Progenitor cell of endocrine pancreas (in vitro differentiated cells): ENCODE results near the gene PTPRM. TPM values are rescaled to one million over a fixed set of nuclear protein-coding genes. Genes with fewer than 3 reads are reported as not detected.
A peak's percentile ranks its signal among the peaks of the same experiment; 100 is the strongest.

Source experiments
- DNase-seq: peaks from one replicate; pipeline ENCODE4 v3.0.0; 2021; ENCODE audit warnings: low spot score; ENCODE audit not compliant: unreplicated experiment
- H3K27ac Mint-ChIP-seq: 2 replicates; pipeline ENCODE4 v1.8.0; 2021; ENCODE audit warnings: mild to moderate bottlenecking, moderate library complexity, mixed read lengths
- H3K27me3 Mint-ChIP-seq: 2 replicates; pipeline ENCODE4 v1.8.0; 2021; ENCODE audit warnings: mixed read lengths
- H3K36me3 Mint-ChIP-seq: 2 replicates; pipeline ENCODE4 v1.8.0; 2022; ENCODE audit warnings: mixed read lengths; ENCODE audit not compliant: insufficient read depth
- H3K4me1 Mint-ChIP-seq: 2 replicates; pipeline ENCODE4 v1.8.0; 2021; ENCODE audit warnings: low read depth, mixed read lengths
- H3K4me3 Mint-ChIP-seq: 2 replicates; pipeline ENCODE4 v1.8.0; 2021; ENCODE audit warnings: low read depth, mild to moderate bottlenecking, moderate library complexity, mixed read lengths
- H3K9me3 Mint-ChIP-seq: 2 replicates; pipeline ENCODE4 v1.8.0; 2021; ENCODE audit warnings: low read depth, mixed read lengths
- total RNA-seq: library from RNA; stranded (reverse); gene quantifications from 2 replicates; pipeline ENCODE4 v1.2.1, GENCODE V29; 2021
- TF ChIP-seq, protein P1 (sequence below): fragments of 200-600 bp; sonication (generic); IDR thresholded peaks from one replicate; pipeline ENCODE4 v1.5.0; 2021; ENCODE audit warnings: antibody characterized with exemption, mild to moderate bottlenecking; ENCODE audit not compliant: unreplicated experiment

Gene PTPRM
- total RNA-seq, 1 donor from 2014 or later = 23.2 TPM

DNA sequence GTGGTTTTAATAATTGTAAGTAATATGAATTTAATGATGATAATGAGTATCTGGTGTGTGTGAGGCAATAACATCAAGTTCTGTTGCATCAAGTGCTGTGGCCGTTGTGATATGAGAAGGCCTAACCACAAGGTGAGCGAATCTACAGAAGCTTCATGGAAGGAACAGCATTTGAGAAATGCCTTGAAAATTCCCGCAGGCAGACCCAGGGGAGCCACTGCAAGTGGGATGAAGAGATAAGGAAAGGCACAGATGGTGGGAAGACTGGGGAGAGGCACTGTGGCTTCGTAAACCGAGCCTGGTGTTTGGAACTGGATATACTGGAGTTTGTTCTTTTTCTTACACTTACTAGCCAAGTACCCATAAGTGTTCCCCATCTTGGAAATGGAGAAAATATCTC, 357.5 kb downstream of the PTPRM start:
- Mint-ChIP-seq H3K27me3 (no peaks in the 10 kb centered on the region), H3K36me3 (no peaks in the 10 kb centered on the region), H3K4me3 (no peak overlapping the region), H3K9me3 (peaks cover 11% of the 10 kb centered on the region), H3K27ac (no peak overlapping the region), H3K4me1 (peaks cover 21% of the 10 kb centered on the region)
- DNase-seq = no peak
- TF ChIP-seq, protein P1, sequence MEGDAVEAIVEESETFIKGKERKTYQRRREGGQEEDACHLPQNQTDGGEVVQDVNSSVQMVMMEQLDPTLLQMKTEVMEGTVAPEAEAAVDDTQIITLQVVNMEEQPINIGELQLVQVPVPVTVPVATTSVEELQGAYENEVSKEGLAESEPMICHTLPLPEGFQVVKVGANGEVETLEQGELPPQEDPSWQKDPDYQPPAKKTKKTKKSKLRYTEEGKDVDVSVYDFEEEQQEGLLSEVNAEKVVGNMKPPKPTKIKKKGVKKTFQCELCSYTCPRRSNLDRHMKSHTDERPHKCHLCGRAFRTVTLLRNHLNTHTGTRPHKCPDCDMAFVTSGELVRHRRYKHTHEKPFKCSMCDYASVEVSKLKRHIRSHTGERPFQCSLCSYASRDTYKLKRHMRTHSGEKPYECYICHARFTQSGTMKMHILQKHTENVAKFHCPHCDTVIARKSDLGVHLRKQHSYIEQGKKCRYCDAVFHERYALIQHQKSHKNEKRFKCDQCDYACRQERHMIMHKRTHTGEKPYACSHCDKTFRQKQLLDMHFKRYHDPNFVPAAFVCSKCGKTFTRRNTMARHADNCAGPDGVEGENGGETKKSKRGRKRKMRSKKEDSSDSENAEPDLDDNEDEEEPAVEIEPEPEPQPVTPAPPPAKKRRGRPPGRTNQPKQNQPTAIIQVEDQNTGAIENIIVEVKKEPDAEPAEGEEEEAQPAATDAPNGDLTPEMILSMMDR = no peak

DNA sequence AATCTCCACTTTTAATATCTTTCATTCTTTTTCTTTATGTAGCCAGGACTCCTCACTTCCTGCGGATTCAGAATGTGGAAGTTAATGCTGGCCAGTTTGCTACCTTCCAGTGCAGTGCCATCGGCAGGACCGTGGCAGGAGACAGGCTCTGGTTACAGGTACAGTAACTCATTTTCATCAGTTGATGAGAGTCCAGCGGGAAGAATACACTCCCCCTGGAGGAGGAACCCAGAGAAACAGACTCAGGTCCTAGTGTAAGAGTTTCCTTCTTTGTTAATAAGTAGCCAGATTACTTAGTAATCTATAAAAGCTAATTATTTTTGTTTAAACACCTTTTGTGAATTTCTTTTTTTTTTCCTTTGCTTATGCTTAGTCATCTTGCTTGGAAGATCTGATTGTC, 359.4 kb downstream of the PTPRM start:
- Mint-ChIP-seq H3K27ac (peak overlapping the region; percentile 84), H3K36me3 (no peaks in the 10 kb centered on the region), H3K9me3 (no peaks in the 10 kb centered on the region), H3K4me3 (no peak overlapping the region), H3K27me3 (no peaks in the 10 kb centered on the region), H3K4me1 (peaks cover 21% of the 10 kb centered on the region)
- TF ChIP-seq, protein P1 = peak; percentile 58
- DNase-seq = no peak

DNA sequence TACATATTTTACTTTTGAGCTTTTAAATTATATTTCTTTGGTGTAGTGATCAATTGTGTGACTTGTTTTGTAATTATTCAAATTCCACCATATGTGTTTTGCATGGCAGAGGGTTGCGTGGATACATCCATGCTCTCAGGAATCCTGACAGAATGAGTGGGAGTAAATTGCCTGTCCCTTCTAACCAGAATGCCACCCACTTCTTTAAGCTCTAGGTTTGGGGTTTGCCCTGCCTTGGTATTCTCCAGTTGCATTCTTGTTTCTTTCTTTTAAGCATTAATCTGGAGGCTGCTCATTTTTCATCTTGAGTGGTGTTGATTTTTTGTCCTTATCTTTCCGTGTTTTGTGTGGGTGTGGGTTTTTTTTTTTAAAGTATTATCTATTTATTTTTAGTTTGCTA, 360.0 kb downstream of the PTPRM start:
- TF ChIP-seq, protein P1 = no peak
- DNase-seq = no peak
- Mint-ChIP-seq H3K27me3 (no peaks in the 10 kb centered on the region), H3K4me1 (peaks cover 21% of the 10 kb centered on the region), H3K36me3 (no peaks in the 10 kb centered on the region), H3K9me3 (no peaks in the 10 kb centered on the region), H3K27ac (no peak overlapping the region), H3K4me3 (no peak overlapping the region)

DNA sequence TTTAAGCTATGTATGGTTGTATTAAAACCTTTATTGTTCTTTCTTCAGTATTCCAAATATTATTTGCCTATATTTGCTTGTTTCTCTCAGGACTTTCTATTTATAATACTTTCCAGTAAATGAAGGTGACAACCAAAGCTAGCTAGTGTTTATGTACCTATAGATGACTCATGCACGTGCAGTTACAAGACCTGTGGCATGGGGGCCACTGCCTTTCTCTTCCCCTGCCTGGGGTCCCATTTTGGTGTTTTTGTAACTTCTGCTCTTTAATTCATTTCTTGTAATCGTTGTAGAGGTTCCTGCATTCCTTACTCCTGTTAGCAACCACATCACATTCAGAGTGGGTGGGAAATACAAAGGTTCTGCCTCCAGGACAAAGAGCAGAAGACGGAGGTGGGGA, 364.6 kb downstream of the PTPRM start:
- TF ChIP-seq, protein P1 = no peak
- H3K4me1 Mint-ChIP-seq = peaks cover 9% of the 10 kb centered on the region
- no peaks in the 10 kb centered on the region for H3K27me3 Mint-ChIP-seq
- no peaks in the 10 kb centered on the region for H3K36me3 Mint-ChIP-seq
- H3K27ac Mint-ChIP-seq = no peak overlapping the region
- no peaks in the 10 kb centered on the region for H3K9me3 Mint-ChIP-seq
- no peak overlapping the region for H3K4me3 Mint-ChIP-seq
- no peak for DNase-seq

DNA sequence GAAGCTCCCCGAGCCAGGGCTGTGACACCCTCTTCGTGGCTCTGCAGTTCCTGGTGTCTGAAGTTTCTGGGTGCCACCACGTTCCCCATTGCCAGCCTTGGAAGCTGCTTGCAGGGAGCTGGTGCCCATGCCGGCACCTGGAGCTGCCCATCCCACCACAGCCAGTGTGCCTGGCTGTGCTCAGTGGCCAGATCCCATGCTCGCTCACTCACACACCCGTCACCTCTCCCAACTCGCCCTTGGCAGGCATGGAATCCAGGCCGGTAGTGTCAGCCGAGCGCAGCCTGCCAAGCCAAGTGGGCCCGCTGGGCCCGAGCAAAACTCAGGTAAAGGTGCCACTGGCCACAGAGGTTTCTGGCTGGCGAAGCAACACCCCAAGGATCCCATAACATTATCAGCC, 370.2 kb downstream of the PTPRM start:
- H3K4me3 Mint-ChIP-seq = no peak overlapping the region
- H3K36me3 Mint-ChIP-seq = no peaks in the 10 kb centered on the region
- DNase-seq = no peak
- H3K27ac Mint-ChIP-seq = no peak overlapping the region
- H3K4me1 Mint-ChIP-seq = no peaks in the 10 kb centered on the region
- H3K9me3 Mint-ChIP-seq = no peaks in the 10 kb centered on the region
- TF ChIP-seq, protein P1 = no peak
- no peaks in the 10 kb centered on the region for H3K27me3 Mint-ChIP-seq

DNA sequence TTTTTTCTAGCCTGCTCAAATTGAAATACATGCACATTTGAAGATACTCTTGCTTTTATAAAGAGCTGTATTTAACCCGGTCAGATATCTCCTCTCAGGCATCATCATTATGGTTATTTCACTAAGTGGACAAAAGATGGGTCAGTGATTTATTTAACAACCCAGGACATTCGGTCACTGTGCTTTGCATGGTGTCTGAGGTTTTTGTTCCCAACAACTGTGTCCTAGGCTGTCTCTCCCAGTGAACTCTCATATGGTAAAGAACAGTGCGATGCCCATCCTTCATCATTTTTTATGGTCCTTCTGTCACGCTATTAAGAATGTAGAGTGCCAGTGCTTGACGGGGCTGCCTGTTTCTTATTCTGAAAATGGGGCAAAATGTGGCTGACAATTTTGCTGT, 372.4 kb downstream of the PTPRM start:
- TF ChIP-seq, protein P1 = no peak
- no peaks in the 10 kb centered on the region for H3K9me3 Mint-ChIP-seq
- no peak overlapping the region for H3K27ac Mint-ChIP-seq
- no peaks in the 10 kb centered on the region for H3K27me3 Mint-ChIP-seq
- H3K4me1 Mint-ChIP-seq = no peaks in the 10 kb centered on the region
- no peaks in the 10 kb centered on the region for H3K36me3 Mint-ChIP-seq
- H3K4me3 Mint-ChIP-seq = no peak overlapping the region
- DNase-seq = no peak
